HG02642 (cell line): ENCODE results near the gene IGFL2.
"Not testable (repeated sequence)": the region's sequence is repeated elsewhere in the genome, so short reads cannot be mapped to it uniquely, and the experiment has no call there.

Experiments
- ATAC-seq: cut with Tn5 transposase; IDR thresholded peaks from one replicate; pipeline ENCODE4 v1.9.1; 2021; ENCODE audit warnings: mild to moderate bottlenecking; ENCODE audit not compliant: unreplicated experiment, poor library complexity

Gene IGFL2

DNA sequence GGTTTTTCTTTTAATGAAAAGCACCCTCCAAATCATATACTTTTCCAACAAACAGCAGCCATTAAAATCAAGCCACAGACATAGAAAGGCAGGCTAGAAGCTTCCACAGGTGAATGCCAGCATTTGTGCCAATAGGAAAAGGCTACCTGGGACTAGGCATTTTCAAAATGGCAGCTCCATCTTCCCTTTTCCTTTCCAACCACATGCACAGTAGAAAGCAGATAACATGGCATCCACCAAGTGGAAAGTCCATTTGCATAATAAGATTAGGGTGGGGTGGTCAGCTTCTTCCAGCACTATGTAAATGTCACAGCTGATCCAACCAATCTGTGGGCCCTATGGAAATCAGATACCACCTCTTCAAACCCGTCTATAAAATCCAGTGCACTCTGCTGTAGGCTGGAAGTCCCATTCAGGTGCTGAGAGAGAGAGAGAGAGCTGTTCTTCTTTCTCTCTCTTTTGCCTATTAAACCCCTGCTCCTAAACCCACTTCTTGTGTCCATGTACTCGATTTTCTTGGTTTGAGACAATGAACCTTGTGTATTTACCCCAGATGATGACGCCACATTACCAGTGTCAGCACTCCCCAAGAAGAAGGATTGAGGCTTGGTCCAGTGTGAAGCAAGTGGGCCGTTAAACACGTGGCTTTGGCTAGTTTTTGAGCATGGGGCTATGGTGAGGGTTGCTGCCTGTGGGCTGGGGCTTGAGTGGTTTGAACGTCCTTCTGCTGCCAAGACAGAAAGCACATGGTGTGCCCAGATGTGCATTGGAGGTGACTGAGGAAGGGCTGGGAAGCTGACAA, 57.3 kb downstream of the IGFL2 start:
- ATAC-seq = no peak

DNA sequence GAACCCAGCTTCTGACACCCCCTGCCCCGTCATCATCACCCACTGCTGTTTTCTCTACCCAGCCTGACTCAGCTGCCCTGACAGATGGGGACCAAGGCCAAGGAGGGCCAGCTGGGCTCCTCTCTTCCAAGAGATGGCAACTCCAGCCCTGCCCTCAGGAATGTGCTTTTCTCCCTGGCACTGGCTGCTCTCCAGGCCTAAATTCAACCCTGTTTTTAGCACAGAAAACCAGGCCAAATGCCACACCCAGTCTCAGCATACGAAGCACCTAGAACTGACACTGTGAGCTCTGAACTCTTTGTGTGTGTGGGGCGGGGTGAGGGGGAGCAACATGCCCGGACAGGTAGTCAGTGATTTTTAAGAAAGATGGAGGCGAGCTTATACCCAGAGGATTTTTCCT, 58.1 kb downstream of the IGFL2 start:
- ATAC-seq = no peak

DNA sequence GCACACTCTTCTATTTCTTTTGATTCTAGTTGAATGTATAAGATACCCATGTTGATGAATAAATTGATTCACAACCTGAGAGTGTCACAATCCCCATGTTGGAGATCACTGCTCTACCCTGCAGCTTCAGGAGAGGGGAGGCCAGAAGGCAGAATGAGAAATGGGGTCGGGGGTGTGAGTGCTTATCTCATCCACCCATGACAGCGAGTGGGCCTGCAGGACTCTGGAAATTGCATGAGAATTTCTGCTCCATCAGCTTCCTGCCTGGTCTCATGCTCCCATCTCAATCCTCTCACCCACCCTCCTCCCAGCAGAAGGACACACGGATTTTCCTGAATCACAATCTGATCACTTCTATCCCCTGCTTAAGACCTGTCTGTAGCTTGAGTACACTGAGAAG, 58.6 kb downstream of the IGFL2 start:
- ATAC-seq = no peak

DNA sequence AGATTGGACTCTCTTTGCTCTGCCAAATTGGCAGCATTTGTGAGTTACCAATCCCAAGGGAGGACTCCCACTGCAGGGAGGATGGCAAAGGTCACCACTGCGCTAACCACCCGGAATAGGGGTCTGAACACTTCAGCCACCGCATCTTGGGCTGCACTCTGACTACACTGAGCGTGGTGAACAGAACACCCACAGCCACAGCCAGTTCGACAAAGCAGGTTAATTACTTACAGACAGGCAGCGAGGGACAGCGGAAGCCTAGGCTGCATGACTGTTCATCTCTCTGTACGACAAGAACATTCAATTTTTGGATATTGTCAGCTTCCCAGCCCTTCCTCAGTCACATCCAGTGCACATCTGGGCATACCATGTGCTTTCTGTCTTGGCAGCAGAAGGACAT, 59.8 kb downstream of the IGFL2 start:
- not testable (repeated sequence) for ATAC-seq

DNA sequence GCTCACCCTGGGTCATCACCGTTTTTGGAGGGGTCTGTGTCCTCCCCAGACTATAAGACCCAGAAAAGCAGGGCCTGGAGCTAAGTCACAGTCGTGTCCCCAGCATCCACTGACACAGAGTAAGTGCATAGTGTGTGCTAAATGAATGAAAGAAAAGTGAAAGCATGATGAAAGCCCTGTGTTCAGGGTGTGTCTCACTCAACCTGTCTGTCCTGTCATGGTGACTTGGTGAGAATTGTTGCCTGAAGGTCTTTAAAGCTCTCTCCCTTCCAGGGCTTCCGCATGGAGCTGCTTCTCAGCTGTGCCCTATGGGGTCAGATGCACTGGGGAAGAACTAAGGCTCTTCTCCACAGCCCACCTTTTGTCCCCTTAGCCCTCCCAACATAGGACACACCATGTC, 61.0 kb downstream of the IGFL2 start:
- ATAC-seq = no peak

DNA sequence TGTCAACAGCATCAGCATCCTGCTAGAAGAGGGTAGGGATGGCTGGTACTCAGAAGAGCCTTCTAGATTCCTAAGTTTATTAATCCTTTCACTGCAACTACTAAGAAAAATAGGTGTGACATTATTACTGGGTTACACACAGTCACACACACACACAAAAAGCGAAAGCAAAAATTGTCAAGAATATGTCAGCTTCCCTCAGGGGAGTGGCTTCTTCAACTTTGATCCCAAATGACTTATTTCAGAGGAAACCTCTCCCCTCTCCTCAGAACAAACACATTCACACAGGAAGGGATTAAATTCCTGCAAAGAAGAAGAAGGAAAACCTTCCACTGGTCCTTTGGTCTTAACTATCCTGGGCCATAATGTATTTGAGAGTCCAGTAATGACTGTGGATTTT, 61.4 kb downstream of the IGFL2 start:
- ATAC-seq = no peak

DNA sequence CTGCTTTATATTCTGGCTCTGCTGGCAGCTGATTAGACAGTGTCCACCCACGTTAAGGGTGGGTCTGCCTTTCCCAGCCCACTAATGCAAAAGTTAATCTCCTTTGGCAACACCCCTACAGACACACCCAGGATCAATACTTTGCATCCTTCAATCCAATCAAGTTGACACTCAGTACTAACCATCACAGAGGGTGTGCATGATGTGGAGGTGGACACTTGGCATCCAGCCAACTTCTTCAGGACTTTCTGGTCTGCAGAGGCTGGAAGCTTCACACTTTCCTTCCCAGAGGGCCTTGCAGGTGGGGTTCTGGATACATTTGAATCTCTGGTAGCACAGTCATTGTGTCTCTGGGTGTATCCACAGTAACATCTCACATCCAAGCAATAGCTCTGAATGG, 62.6 kb downstream of the IGFL2 start:
- ATAC-seq = no peak
